ENCODE measurements around the gene CCR5.
A peak's percentile ranks its signal among the peaks of the same experiment; 100 is the strongest.

CCR5 gene

GRCh38 chr3:46360907-46361306, 9.8 kb upstream of the CCR5 start:
- DNase-seq (ENCODE audit: low read depth): no peak
- H3K4me1 ChIP-seq (ENCODE audit: control insufficient read depth, insufficient read depth, low read length): peaks cover 7% of the 10 kb centered on the region
- H3K9me3 ChIP-seq (ENCODE audit: control insufficient read depth, low read length): no peaks in the 10 kb centered on the region
- H3K9ac ChIP-seq (ENCODE audit: low read length): no peak overlapping the region
- H3K4me3 ChIP-seq (ENCODE audit: low read length): no peak overlapping the region
- H3K36me3 ChIP-seq (ENCODE audit: control insufficient read depth, insufficient read depth, low read length, severe bottlenecking): no peaks in the 10 kb centered on the region
- peaks cover 16% of the 10 kb centered on the region for H3K27me3 ChIP-seq (replicated peaks; ENCODE audit: control insufficient read depth, insufficient read depth, low read length)

- no peak overlapping the region for H3K4me3 ChIP-seq (ENCODE audit: low read length)
- H3K27me3 ChIP-seq (replicated peaks; ENCODE audit: control insufficient read depth, insufficient read depth, low read length): peaks cover 11% of the 10 kb centered on the region
- no peak overlapping the region for H3K9ac ChIP-seq (ENCODE audit: low read length)
- peaks cover 7% of the 10 kb centered on the region for H3K4me1 ChIP-seq (ENCODE audit: control insufficient read depth, insufficient read depth, low read length)
- no peaks in the 10 kb centered on the region for H3K9me3 ChIP-seq (ENCODE audit: control insufficient read depth, low read length)
- no peaks in the 10 kb centered on the region for H3K36me3 ChIP-seq (ENCODE audit: control insufficient read depth, insufficient read depth, low read length, severe bottlenecking)
- DNase-seq (ENCODE audit: low read depth): peak; percentile 3
These were observed 9.1 kb upstream of the CCR5 start for GRCh38 chr3:46361408-46362283.

- Histone ChIP-seq H3K36me3 (ENCODE audit: control insufficient read depth, insufficient read depth, low read length, severe bottlenecking) (no peaks in the 10 kb centered on the region), H3K27me3 (replicated peaks; ENCODE audit: control insufficient read depth, insufficient read depth, low read length) (peaks cover 7% of the 10 kb centered on the region), H3K4me1 (ENCODE audit: control insufficient read depth, insufficient read depth, low read length) (peaks cover 7% of the 10 kb centered on the region)
These were observed 5.7 kb upstream of the CCR5 start for GRCh38 chr3:46365041-46365440.

DNA sequence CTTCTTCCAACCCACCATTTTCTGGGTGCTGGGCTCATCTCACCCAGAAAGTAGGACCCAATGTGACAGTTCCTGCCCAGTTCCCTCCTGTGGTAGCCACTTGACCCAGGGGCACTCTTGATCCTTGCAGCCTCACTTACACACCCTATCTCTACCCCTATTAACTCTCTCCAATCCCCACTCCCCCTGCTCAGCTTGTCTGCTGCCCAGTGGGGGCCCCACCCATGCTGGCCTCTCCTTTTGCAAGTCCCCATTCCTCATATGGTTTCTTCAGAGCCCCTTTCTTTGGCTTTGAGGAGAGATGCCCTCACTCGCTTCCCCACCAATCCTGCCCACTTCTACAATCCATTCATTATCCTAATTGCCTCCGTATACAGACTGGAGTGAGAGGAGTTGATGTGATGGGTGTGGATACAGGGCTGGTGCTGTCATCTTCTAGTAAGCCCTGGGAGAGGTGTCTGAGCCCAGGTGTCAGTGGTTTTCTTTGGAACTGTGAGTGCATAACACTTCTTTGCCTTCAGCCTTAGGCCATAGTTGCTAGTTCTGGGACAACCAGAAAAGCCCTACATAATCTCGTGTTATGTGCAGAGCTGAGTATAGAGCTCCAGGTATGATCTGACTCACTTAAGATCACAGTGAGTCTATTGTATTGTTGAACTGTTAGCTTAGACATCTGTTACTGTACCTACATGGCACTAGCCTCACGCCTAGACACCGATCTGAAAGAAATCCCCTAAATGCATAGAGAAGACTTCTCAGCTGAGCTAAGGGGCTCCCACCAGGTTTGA, 4.8 kb upstream of the CCR5 start:
- no peak for DNase-seq (ENCODE audit: low read depth)
- H3K4me3 ChIP-seq (ENCODE audit: low read length): no peak overlapping the region
- H3K36me3 ChIP-seq (ENCODE audit: control insufficient read depth, insufficient read depth, low read length, severe bottlenecking): no peaks in the 10 kb centered on the region
- no peaks in the 10 kb centered on the region for H3K9me3 ChIP-seq (ENCODE audit: control insufficient read depth, low read length)
- peaks cover 6% of the 10 kb centered on the region for H3K4me1 ChIP-seq (ENCODE audit: control insufficient read depth, insufficient read depth, low read length)
- H3K9ac ChIP-seq (ENCODE audit: low read length): no peak overlapping the region
- H3K27me3 ChIP-seq (replicated peaks; ENCODE audit: control insufficient read depth, insufficient read depth, low read length): peaks cover 7% of the 10 kb centered on the region

More at GRCh38 chr3:46365041-46365440, 5.7 kb upstream of the CCR5 start:
- Histone ChIP-seq H3K9me3 (ENCODE audit: control insufficient read depth, low read length) (no peaks in the 10 kb centered on the region), H3K4me3 (ENCODE audit: low read length) (no peak overlapping the region), H3K9ac (ENCODE audit: low read length) (no peak overlapping the region)
- DNase-seq (ENCODE audit: low read depth): no peak

- no peak for DNase-seq (ENCODE audit: low read depth)
- Histone ChIP-seq H3K9ac (ENCODE audit: low read length) (no peak overlapping the region), H3K4me1 (ENCODE audit: control insufficient read depth, insufficient read depth, low read length) (no peaks in the 10 kb centered on the region), H3K9me3 (ENCODE audit: control insufficient read depth, low read length) (no peaks in the 10 kb centered on the region), H3K4me3 (ENCODE audit: low read length) (no peak overlapping the region), H3K36me3 (ENCODE audit: control insufficient read depth, insufficient read depth, low read length, severe bottlenecking) (no peaks in the 10 kb centered on the region), H3K27me3 (replicated peaks; ENCODE audit: control insufficient read depth, insufficient read depth, low read length) (peaks cover 7% of the 10 kb centered on the region)
These were observed 2.9 kb upstream of the CCR5 start for GRCh38 chr3:46367811-46368210.

- Histone ChIP-seq H3K9ac (ENCODE audit: low read length) (no peak overlapping the region), H3K27me3 (replicated peaks; ENCODE audit: control insufficient read depth, insufficient read depth, low read length) (peaks cover 12% of the 10 kb centered on the region)
- DNase-seq (ENCODE audit: low read depth): no peak
These were observed 2.2 kb upstream of the CCR5 start for GRCh38 chr3:46368569-46368968.

DNA sequence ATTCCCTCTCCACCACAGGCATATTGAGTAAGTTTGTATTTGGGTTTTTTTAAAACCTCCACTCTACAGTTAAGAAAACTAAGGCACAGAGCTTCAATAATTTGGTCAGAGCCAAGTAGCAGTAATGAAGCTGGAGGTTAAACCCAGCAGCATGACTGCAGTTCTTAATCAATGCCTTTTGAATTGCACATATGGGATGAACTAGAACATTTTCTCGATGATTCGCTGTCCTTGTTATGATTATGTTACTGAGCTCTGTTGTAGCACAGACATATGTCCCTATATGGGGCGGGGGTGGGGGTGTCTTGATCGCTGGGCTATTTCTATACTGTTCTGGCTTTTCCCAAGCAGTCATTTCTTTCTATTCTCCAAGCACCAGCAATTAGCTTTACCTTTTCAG, 1.6 kb upstream of the CCR5 start:
- Histone ChIP-seq H3K4me1 (ENCODE audit: control insufficient read depth, insufficient read depth, low read length) (no peaks in the 10 kb centered on the region), H3K27me3 (replicated peaks; ENCODE audit: control insufficient read depth, insufficient read depth, low read length) (peaks cover 17% of the 10 kb centered on the region), H3K9me3 (ENCODE audit: control insufficient read depth, low read length) (no peaks in the 10 kb centered on the region), H3K9ac (ENCODE audit: low read length) (no peak overlapping the region), H3K4me3 (ENCODE audit: low read length) (no peak overlapping the region), H3K36me3 (ENCODE audit: control insufficient read depth, insufficient read depth, low read length, severe bottlenecking) (no peaks in the 10 kb centered on the region)
- DNase-seq (ENCODE audit: low read depth): no peak

More at GRCh38 chr3:46368569-46368968, 2.2 kb upstream of the CCR5 start:
- H3K4me1 ChIP-seq (ENCODE audit: control insufficient read depth, insufficient read depth, low read length): no peaks in the 10 kb centered on the region
- H3K36me3 ChIP-seq (ENCODE audit: control insufficient read depth, insufficient read depth, low read length, severe bottlenecking): no peaks in the 10 kb centered on the region
- no peaks in the 10 kb centered on the region for H3K9me3 ChIP-seq (ENCODE audit: control insufficient read depth, low read length)
- no peak overlapping the region for H3K4me3 ChIP-seq (ENCODE audit: low read length)

DNA sequence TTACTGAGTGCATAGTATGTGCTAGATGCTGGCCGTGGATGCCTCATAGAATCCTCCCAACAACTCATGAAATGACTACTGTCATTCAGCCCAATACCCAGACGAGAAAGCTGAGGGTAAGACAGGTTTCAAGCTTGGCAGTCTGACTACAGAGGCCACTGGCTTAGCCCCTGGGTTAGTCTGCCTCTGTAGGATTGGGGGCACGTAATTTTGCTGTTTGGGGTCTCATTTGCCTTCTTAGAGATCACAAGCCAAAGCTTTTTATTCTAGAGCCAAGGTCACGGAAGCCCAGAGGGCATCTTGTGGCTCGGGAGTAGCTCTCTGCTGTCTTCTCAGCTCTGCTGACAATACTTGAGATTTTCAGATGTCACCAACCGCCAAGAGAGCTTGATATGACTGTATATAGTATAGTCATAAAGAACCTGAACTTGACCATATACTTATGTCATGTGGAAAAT, 1.0 kb upstream of the CCR5 start:
- H3K9me3 ChIP-seq (ENCODE audit: control insufficient read depth, low read length): no peaks in the 10 kb centered on the region
- H3K9ac ChIP-seq (ENCODE audit: low read length): no peak overlapping the region
- DNase-seq (ENCODE audit: low read depth): no peak
- no peaks in the 10 kb centered on the region for H3K36me3 ChIP-seq (ENCODE audit: control insufficient read depth, insufficient read depth, low read length, severe bottlenecking)
- H3K4me3 ChIP-seq (ENCODE audit: low read length): no peak overlapping the region
- peaks cover 23% of the 10 kb centered on the region for H3K27me3 ChIP-seq (replicated peaks; ENCODE audit: control insufficient read depth, insufficient read depth, low read length)
- no peaks in the 10 kb centered on the region for H3K4me1 ChIP-seq (ENCODE audit: control insufficient read depth, insufficient read depth, low read length)

- no peaks in the 10 kb centered on the region for H3K36me3 ChIP-seq (ENCODE audit: control insufficient read depth, insufficient read depth, low read length, severe bottlenecking)
- peaks cover 37% of the 10 kb centered on the region for H3K27me3 ChIP-seq (replicated peaks; ENCODE audit: control insufficient read depth, insufficient read depth, low read length)
- H3K9me3 ChIP-seq (ENCODE audit: control insufficient read depth, low read length): no peaks in the 10 kb centered on the region
- no peak overlapping the region for H3K9ac ChIP-seq (ENCODE audit: low read length)
- no peak for DNase-seq (ENCODE audit: low read depth)
- H3K4me1 ChIP-seq (ENCODE audit: control insufficient read depth, insufficient read depth, low read length): no peaks in the 10 kb centered on the region
- no peak overlapping the region for H3K4me3 ChIP-seq (ENCODE audit: low read length)
These were observed 984 bp downstream of the CCR5 start for GRCh38 chr3:46371519-46372340.

- Histone ChIP-seq H3K9me3 (ENCODE audit: control insufficient read depth, low read length) (no peaks in the 10 kb centered on the region), H3K4me1 (ENCODE audit: control insufficient read depth, insufficient read depth, low read length) (no peaks in the 10 kb centered on the region), H3K9ac (ENCODE audit: low read length) (no peak overlapping the region), H3K27me3 (replicated peaks; ENCODE audit: control insufficient read depth, insufficient read depth, low read length) (peaks cover 37% of the 10 kb centered on the region), H3K36me3 (ENCODE audit: control insufficient read depth, insufficient read depth, low read length, severe bottlenecking) (no peaks in the 10 kb centered on the region), H3K4me3 (ENCODE audit: low read length) (no peak overlapping the region)
- DNase-seq (ENCODE audit: low read depth): no peak
These were observed 2.0 kb downstream of the CCR5 start for GRCh38 chr3:46372492-46373359.

All from adipocyte (in vitro differentiated cells).